ENCODE measurements around the gene ZNF217. TPM values are rescaled to one million over a fixed set of nuclear protein-coding genes. Genes with fewer than 3 reads are reported as not detected.
"Not testable (repeated sequence)": the region's sequence is repeated elsewhere in the genome, so short reads cannot be mapped to it uniquely, and the experiment has no call there.

The ZNF217 gene
- polyA plus RNA-seq, 3 donors, result 10.5 to 41.5 (median 24.4) TPM

GRCh38 chr20:53617791-53618489 lies 24.3 kb upstream of the ZNF217 start:
- H3K27me3 Mint-ChIP-seq (ENCODE audit: low read depth in 3 of 3), result peaks cover 0 to 1% (median 0%) of the 10 kb centered on the region in 3 donors
- intact Hi-C loops (cut with micrococcal nuclease), result no loop called here
- H3K4me3 Mint-ChIP-seq, result no peak overlapping the region
- no peak overlapping the region for H3K27ac Mint-ChIP-seq
- no peaks in the 10 kb centered on the region for H3K36me3 Mint-ChIP-seq
- no peak overlapping the region for H3K4me3 ChIP-seq (replicated peaks in 1 of 3; ENCODE audit: low read depth in 2 of 3, low read length in 3 of 3)
- no peaks in the 10 kb centered on the region for H3K36me3 ChIP-seq (replicated peaks in 1 of 2; ENCODE audit: control insufficient read depth in 1 of 2, insufficient read depth in 2 of 2, low read length in 2 of 2)
- H3K27me3 ChIP-seq (ENCODE audit: control insufficient read depth in 2 of 2, insufficient read depth in 2 of 2, low read length in 2 of 2), result no peaks in the 10 kb centered on the region
- no peak overlapping the region for H3K9ac ChIP-seq (ENCODE audit: insufficient read depth, low read length, poor library complexity, severe bottlenecking)
- WGBS (ENCODE audit: insufficient coverage), result 98% methylated on average over 6 of the region's 10 CpGs
- no peaks in the 10 kb centered on the region for H4K20me1 ChIP-seq (ENCODE audit: insufficient read depth, low read length)
- H3K27ac ChIP-seq (ENCODE audit: low read depth in 1 of 2, low read length in 2 of 2), result no peak overlapping the region
- no peaks in the 10 kb centered on the region for H3K9me3 ChIP-seq (replicated peaks in 1 of 2; ENCODE audit: control insufficient read depth in 1 of 2, insufficient read depth in 1 of 2, low read length in 2 of 2)
- no peak overlapping the region for H3K4me2 ChIP-seq (replicated peaks; ENCODE audit: extremely low read depth, low read length, poor library complexity, severe bottlenecking)
- peaks cover 32 to 36% of the 10 kb centered on the region in 2 donors for H3K4me1 ChIP-seq (ENCODE audit: control insufficient read depth in 1 of 2, insufficient read depth in 2 of 2, low read length in 2 of 2)
- TF ChIP-seq CTCF (IDR thresholded peaks at IDR 0.05), result no peak
- H3K9me3 Mint-ChIP-seq, result no peaks in the 10 kb centered on the region
- no peaks in the 10 kb centered on the region for H3K79me2 ChIP-seq (ENCODE audit: insufficient read depth, low read length)
- DNase-seq, result no peak
- H3K4me1 Mint-ChIP-seq, result peaks cover 27% of the 10 kb centered on the region
- H2AFZ ChIP-seq (ENCODE audit: insufficient read depth, low read depth, low read length, poor library complexity, severe bottlenecking), result no peak overlapping the region

- not testable (repeated sequence) for H3K4me2 ChIP-seq (replicated peaks; ENCODE audit: extremely low read depth, low read length, poor library complexity, severe bottlenecking)
- H3K27ac Mint-ChIP-seq, result peak overlapping the region in 1 of 7 donors; percentile 84
These were observed 22.9 kb upstream of the ZNF217 start for GRCh38 chr20:53616489-53616888.

More at GRCh38 chr20:53616489-53616888, 22.9 kb upstream of the ZNF217 start:
- intact Hi-C loops (cut with micrococcal nuclease); H3K4me3 Mint-ChIP-seq; H3K27ac ChIP-seq (ENCODE audit: low read depth in 1 of 2, low read length in 2 of 2); H3K9me3 ChIP-seq (replicated peaks in 1 of 2; ENCODE audit: control insufficient read depth in 1 of 2, insufficient read depth in 1 of 2, low read length in 2 of 2); H3K27me3 ChIP-seq (ENCODE audit: control insufficient read depth in 2 of 2, insufficient read depth in 2 of 2, low read length in 2 of 2); H3K9me3 Mint-ChIP-seq; H3K79me2 ChIP-seq (ENCODE audit: insufficient read depth, low read length); H3K27me3 Mint-ChIP-seq (ENCODE audit: low read depth in 3 of 3); H3K4me3 ChIP-seq (replicated peaks in 1 of 3; ENCODE audit: low read depth in 2 of 3, low read length in 3 of 3); H3K36me3 Mint-ChIP-seq; H4K20me1 ChIP-seq (ENCODE audit: insufficient read depth, low read length); H3K36me3 ChIP-seq (replicated peaks in 1 of 2; ENCODE audit: control insufficient read depth in 1 of 2, insufficient read depth in 2 of 2, low read length in 2 of 2); H3K9ac ChIP-seq (ENCODE audit: insufficient read depth, low read length, poor library complexity, severe bottlenecking); DNase-seq; H2AFZ ChIP-seq (ENCODE audit: insufficient read depth, low read depth, low read length, poor library complexity, severe bottlenecking): not testable (repeated sequence)
- no CpG with 5 or more reads among the region's 6 CpGs for WGBS (ENCODE audit: insufficient coverage)
- peaks cover 28 to 36% of the 10 kb centered on the region in 2 donors for H3K4me1 ChIP-seq (ENCODE audit: control insufficient read depth in 1 of 2, insufficient read depth in 2 of 2, low read length in 2 of 2)
- H3K4me1 Mint-ChIP-seq, result peaks cover 24% of the 10 kb centered on the region

All from CD14-positive monocyte (primary cell).